HG03064 (cell line): ENCODE data around the gene GNRH2.
"Not testable (repeated sequence)": the region's sequence is repeated elsewhere in the genome, so short reads cannot be mapped to it uniquely, and the experiment has no call there.

Experiments used
- ATAC-seq: cut with Tn5 transposase; IDR thresholded peaks from one replicate; pipeline ENCODE4 v1.9.1; 2021; ENCODE audit warnings: low read depth; ENCODE audit not compliant: unreplicated experiment

The GNRH2 gene, protein sequence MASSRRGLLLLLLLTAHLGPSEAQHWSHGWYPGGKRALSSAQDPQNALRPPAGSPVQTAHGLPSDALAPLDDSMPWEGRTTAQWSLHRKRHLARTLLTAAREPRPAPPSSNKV

DNA sequence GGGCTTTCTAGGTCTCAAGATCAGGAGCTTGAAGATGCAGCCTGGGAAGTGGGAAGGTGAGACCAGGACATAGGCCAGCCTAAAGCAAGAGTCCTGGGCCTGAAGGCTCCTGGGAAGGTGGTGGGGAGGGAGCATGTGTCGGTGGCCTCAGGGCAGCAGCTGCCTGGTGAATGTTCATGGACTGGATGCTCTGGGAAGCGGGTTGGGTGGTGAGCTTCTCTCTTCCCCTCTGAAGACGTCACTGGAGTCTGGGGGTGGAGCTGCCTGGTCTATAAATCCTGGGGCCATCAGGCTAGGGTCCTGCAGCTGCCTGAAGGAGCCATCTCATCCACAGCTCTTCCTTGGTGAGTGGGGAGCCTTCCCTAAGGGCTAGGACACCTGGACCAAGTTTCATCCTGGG is at the start of gene GNRH2:
TSS of gene GNRH2 (plus strand) at position 301 of the 400 bp plus-strand sequence. CDS start 793 bp downstream, outside the sequence.
- no peak for ATAC-seq

GRCh38 chr20:2995796-2996195 is 47.6 kb upstream of the GNRH2 start:
- ATAC-seq: no peak

DNA sequence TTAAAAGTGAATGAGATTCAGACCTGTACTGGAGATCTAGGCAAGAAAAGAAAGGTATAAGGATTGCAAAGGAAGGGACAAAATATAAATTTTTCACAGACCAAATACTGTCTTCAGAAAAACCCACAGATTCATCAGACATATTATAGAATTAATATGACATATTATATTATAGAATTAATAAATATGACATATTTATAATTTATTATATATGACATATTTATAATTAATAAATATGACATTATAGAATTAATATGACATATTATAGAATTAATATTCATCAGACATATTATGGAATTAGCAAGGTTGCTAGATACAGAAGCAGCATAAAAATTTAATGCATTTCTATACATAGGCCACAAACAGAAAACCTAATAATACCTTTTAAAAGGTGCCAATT is 44.7 kb upstream of the GNRH2 start:
- no peak for ATAC-seq

- ATAC-seq: no peak
Measured at GRCh38 chr20:3000852-3001523, 42.4 kb upstream of the GNRH2 start.

GRCh38 chr20:3003416-3003815 is 40.0 kb upstream of the GNRH2 start:
- ATAC-seq: no peak

DNA sequence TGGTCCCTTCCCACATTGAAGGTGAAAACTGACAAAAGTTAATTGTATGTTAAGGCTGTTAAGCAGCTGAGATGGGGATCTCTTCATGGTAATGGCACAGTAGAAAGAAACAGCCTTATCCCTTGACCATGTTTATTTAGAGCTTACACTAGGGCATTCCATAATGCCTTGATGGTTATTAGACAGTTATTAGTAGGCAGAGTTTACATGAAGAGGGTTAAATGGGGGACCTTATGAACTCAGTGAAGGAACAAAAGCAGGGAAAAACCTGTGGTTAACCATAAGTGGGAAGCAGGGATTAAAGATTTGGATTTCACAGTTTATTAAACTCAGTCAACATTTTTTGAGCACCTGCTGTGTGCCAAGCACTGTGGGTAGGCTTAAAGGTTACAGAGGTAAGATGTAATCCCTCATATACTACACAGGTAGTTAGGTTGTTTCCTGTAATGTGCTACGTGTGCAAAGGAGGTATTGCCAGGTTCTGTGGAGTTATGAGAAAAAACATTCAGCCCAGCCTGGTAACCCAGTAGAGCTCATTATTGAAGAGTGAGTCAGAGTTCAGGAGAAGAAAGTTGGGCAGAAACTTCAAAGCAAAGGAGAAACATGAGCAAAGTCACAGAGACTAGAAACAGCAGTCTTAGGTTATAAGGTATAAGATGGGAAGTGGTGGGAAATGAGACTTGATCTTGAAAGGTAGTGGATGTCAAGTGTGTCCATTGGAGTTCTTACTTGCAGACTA is 32.3 kb upstream of the GNRH2 start:
- no peak for ATAC-seq

DNA sequence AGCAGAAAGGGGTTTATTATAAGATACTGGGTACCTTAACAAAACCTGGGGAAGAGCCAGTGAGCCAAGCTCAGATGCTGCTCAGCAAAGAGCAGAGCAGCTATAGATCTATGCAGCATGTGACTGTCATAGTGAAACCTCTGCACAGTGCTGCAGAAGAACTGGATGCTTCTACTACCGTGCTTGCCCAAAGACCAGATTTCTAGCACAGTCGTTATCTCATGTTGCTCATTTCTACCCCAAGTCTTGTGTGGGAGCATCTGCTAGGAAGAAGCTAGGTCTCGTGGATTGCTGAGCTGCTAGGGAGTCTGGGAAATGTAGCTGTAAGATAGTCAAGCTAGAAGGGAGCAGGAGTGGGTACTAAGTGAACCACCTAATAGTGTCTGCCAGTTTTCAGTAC is 31.7 kb upstream of the GNRH2 start:
- no peak for ATAC-seq

GRCh38 chr20:3013771-3014170 is 29.7 kb upstream of the GNRH2 start:
- no peak for ATAC-seq

- ATAC-seq: no peak
Measured at GRCh38 chr20:3014179-3014578, 29.2 kb upstream of the GNRH2 start.

GRCh38 chr20:3014662-3015061 is 28.8 kb upstream of the GNRH2 start:
- ATAC-seq: no peak

GRCh38 chr20:3015302-3015701 is 28.1 kb upstream of the GNRH2 start:
- not testable (repeated sequence) for ATAC-seq

- ATAC-seq: no peak
Measured at GRCh38 chr20:3021327-3021726, 22.1 kb upstream of the GNRH2 start.

DNA sequence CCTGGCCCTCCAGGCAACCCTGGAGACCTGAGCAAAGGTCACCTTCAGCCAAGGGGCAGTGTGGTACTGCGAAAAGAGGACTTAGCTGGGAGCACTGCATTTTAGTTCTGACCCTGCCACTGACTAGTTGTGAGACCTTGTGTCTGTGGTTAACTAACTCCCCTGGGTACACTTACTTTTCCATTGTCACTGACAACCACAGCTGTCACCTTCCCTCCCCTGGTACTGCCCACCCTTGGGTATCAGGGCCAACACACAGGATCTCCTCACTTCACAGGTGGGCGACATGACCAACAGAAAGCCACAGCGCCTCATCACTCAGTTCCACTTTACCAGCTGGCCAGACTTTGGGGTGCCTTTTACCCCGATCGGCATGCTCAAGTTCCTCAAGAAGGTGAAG is 21.6 kb upstream of the GNRH2 start:
- no peak for ATAC-seq

- not testable (repeated sequence) for ATAC-seq
Measured at GRCh38 chr20:3022559-3023490, 20.6 kb upstream of the GNRH2 start.

GRCh38 chr20:3027987-3028386 is 15.4 kb upstream of the GNRH2 start:
- no peak for ATAC-seq

- ATAC-seq: no peak
Measured at GRCh38 chr20:3031524-3032147, 11.8 kb upstream of the GNRH2 start.

DNA sequence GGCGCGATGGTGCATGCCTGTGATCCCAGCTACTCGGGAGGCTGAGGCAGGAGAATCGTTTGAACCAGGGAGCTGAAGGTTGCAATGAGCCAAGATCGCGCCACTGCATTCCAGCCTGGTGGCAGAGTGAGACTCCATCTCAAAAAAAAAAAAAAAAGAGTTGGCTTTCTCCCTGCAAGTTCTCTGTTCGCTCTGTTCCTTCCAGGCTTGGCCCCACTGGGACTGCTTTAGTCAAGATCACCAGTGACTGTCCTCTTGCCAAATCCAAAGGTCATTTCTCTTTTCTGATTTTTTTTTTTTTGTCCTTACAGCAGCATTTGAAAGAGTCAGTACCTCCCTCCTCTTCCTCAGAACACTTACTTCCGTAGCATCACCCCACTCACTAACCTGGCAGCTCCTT is 10.8 kb upstream of the GNRH2 start:
- no peak for ATAC-seq

GRCh38 chr20:3037654-3038053 is 5.8 kb upstream of the GNRH2 start:
- ATAC-seq: no peak

DNA sequence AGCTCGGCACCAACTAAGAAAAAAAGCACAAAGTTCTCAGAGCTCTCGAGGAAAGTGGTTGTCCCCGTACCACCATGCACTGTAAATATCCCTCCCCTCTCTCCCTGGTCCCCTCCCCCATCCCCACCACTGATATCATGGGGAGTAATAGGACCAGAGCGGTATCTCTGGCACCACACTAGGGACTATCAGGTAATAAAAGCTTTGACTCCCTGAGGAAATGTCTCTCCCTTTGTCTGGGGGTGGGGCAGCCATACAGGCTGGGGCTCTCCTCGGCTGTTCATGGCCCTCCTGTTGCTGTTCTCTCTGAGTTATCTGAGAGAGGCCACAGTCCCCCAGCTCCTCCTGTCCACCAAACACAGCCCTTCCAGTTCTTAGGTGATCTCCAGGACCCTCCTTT is 5.0 kb upstream of the GNRH2 start:
- ATAC-seq: no peak

DNA sequence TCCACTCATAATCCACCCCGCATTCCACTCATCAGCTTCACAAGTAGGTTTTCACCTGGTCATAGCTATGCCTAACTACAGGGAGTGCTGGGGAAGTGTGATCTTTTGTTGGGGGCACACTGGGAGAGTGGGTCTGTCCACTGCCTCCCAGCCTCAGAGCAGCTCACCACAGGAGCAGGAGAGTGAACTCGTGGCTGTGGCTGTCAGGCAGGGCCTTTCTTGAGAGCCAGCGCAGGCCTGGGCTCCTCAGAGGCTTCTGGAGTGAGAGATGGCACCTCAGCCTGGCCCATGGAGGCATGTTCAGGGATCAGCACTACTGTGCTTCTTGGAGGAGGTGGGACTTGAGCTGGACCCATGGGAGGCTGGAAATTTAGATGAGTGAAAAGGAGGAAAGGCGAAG is 4.0 kb upstream of the GNRH2 start:
- no peak for ATAC-seq
